Body of pancreas (tissue), 4 donors: Measurements from ENCODE around the gene SEMA7A. TPM values are rescaled to one million over a fixed set of nuclear protein-coding genes. Genes with fewer than 3 reads are reported as not detected.
"Not testable (repeated sequence)": the region's sequence is repeated elsewhere in the genome, so short reads cannot be mapped to it uniquely, and the experiment has no call there.

Source experiments
- ATAC-seq: fragments of 150-250 bp; one replicate; pipeline ENCODE4 v1.9.1; 2016
- DNase-seq, 4 donors: peaks; one replicate each; pipeline ENCODE4 v3.0.0-alpha.2; 2019
- H3K27ac ChIP-seq, 4 donors: fragments of 200-600 bp; sonication (generic); 1 replicate in 3 of 4; 2 replicates in 1 of 4; pipeline versions ENCODE4 v1.5.1 to v1.6.1; 2016 to 2019; ENCODE audit warnings: mild to moderate bottlenecking in 1 of 4, mixed read lengths in 1 of 4, moderate library complexity in 1 of 4
- H3K27me3 ChIP-seq, 2 donors: fragments of 200-600 bp; sonication (generic); one replicate each; pipeline ENCODE4 v1.6.0; 2016; ENCODE audit warnings: mild to moderate bottlenecking in 1 of 2
- H3K36me3 ChIP-seq, 2 donors: fragments of 200-600 bp; sonication (generic); replicated peaks in 1 of 2; 2 replicates each; pipeline ENCODE4 v1.5.1; 2016; ENCODE audit warnings: low read depth in 2 of 2; ENCODE audit not compliant: insufficient read depth in 1 of 2
- H3K4me1 ChIP-seq: fragments of 200-600 bp; sonication (generic); one replicate; pipeline ENCODE4 v1.6.0; 2016
- H3K4me3 ChIP-seq, 2 donors: fragments of 200-600 bp; sonication (generic); 1 replicate in 1 of 2; 2 replicates in 1 of 2; pipeline ENCODE4 v1.5.1; 2016 to 2019
- H3K9me3 ChIP-seq, 3 donors: fragments of 200-600 bp; sonication (generic); 1 replicate in 2 of 3; 2 replicates in 1 of 3; pipeline ENCODE4 v1.5.1; 2016
- POLR2A ChIP-seq, 3 donors: fragments of 450-650 bp; IDR thresholded peaks; one replicate each; pipeline ENCODE4 v1.6.1; 2016; ENCODE audit warnings: antibody characterized with exemption in 3 of 3, mild to moderate bottlenecking in 2 of 3
- WGBS, 2 donors: methylation state at CpG; one replicate each; pipeline ENCODE4 v1.1.5; 2017; 5-methylcytosine and 5-hydroxymethylcytosine counted together
- intact Hi-C: fragments of 100-400 bp; cut with DNase I; formaldehyde crosslinking; loops from one replicate; pipeline ENCODE4 v1.15.1; 2023
- total RNA-seq, 2 donors: library from RNA; depleted of rRNA; stranded (reverse); fragments of >200 nt; gene quantifications; one replicate each; pipeline ENCODE4 v1.1.0, GENCODE V29; 2016
- TF ChIP-seq, protein P1 (sequence below), 7 experiments: fragments of 450-650 bp in 4 of 7; fragments of 200-600 bp in 3 of 7; sonication (generic) in 3 of 7; IDR thresholded peaks; one replicate each; pipeline ENCODE4 v1.5.1; 2016 to 2019; ENCODE audit warnings: antibody characterized with exemption in 7 of 7

SEMA7A gene
- total RNA-seq, 2 donors from 2014 or later: 0.33 to 0.52 TPM

GRCh38 chr15:74392451-74392830, 41.3 kb downstream of the SEMA7A start:
- H3K36me3 ChIP-seq: no peaks in the 10 kb centered on the region
- H3K9me3 ChIP-seq: no peaks in the 10 kb centered on the region
- no peaks in the 10 kb centered on the region for H3K4me1 ChIP-seq
- TF ChIP-seq POLR2A (IDR thresholded peaks at IDR 0.05): no peak
- TF ChIP-seq, protein P1, sequence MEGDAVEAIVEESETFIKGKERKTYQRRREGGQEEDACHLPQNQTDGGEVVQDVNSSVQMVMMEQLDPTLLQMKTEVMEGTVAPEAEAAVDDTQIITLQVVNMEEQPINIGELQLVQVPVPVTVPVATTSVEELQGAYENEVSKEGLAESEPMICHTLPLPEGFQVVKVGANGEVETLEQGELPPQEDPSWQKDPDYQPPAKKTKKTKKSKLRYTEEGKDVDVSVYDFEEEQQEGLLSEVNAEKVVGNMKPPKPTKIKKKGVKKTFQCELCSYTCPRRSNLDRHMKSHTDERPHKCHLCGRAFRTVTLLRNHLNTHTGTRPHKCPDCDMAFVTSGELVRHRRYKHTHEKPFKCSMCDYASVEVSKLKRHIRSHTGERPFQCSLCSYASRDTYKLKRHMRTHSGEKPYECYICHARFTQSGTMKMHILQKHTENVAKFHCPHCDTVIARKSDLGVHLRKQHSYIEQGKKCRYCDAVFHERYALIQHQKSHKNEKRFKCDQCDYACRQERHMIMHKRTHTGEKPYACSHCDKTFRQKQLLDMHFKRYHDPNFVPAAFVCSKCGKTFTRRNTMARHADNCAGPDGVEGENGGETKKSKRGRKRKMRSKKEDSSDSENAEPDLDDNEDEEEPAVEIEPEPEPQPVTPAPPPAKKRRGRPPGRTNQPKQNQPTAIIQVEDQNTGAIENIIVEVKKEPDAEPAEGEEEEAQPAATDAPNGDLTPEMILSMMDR (IDR thresholded peaks at IDR 0.05): no peak
- 66 to 72% methylated on average over 8 of the region's 8 CpGs for WGBS, 2 donors
- ATAC-seq (no peak), DNase-seq (no peak)
- no peak overlapping the region for H3K27ac ChIP-seq
- intact Hi-C loops: no loop called here
- H3K4me3 ChIP-seq: no peak overlapping the region
- no peaks in the 10 kb centered on the region for H3K27me3 ChIP-seq

DNA sequence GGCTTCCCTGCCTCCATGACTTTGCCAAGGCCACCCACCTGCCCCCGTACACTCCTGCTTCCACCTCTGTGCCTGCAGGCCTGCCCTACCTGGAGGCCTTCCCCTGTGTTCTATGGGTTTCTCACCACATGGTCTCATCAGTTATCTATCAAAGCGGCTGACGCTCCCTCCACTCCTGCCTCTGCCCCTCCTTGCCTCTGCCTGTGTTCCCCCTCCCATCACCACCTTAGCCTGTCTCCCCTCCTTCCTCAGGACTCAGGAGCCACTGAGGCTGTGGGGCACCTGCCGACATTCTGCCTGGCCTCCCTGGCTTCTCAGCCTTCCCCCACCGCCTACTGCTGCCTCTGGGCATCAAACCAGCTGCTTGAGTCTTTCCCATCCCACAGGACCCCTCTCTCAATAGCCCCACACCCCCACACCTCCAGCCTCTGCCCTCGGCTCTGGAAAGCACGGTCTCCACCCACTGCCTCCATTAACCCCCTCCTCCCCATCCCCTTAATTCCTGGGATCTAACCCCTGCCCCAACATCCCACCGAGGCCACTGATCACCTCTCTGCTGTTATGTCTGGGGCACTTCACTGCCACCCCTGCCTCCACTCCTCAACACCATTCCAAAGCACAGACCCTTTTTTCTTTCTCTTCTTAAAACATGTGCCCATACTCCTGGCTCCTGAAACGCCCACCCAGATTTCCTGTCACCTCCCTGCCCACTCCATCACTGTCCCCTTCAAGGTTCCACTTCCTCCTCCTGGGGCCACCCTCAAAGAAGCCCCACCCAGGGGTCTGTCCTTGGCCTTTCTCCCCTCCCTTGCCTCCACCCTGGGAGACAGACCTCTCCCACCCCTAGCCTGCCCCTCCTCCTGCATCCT, 41.9 kb downstream of the SEMA7A start:
- H3K27me3 ChIP-seq: no peaks in the 10 kb centered on the region
- H3K36me3 ChIP-seq: no peaks in the 10 kb centered on the region
- H3K27ac ChIP-seq: no peak overlapping the region
- H3K4me3 ChIP-seq: no peak overlapping the region
- TF ChIP-seq, protein P1 (IDR thresholded peaks at IDR 0.05): no peak
- no peak for TF ChIP-seq POLR2A (IDR thresholded peaks at IDR 0.05)
- no peaks in the 10 kb centered on the region for H3K4me1 ChIP-seq
- WGBS, 2 donors: 67 to 68% methylated on average over 9 of the region's 9 CpGs
- no peaks in the 10 kb centered on the region for H3K9me3 ChIP-seq
- DNase-seq (no peak), ATAC-seq (no peak)
- intact Hi-C loops: no loop called here

DNA sequence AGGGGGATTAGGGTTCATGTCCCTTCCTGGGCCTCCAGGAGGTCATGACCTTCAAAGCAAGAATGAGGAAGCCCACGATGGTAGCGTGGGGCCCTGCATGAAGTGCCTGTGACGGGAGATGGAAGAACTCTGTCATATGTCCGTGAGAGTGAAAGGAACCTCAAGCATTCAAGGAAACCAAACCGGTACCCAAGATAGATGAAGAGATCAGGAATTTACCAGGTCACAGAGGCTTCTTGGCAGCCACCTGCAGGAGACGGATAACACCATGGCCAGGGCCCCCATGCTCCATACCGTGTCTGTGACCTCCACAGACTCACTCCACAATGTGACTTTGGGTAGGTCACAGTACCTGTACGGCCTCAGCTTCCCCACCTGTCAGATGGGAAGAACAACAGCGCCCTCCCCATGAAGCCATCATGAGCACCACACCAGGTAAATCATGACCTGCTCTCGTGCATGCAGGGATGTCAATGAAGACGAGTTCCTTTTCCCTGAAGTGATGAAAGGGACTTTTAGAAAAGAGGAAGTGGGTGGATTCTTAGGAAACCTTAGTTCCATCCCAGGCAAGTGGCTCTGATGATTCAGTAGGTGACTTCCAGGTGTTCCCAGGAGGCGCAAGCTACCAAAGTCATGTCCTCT, 43.0 kb downstream of the SEMA7A start:
- no peak for DNase-seq
- H3K27ac ChIP-seq: no peak overlapping the region
- no peaks in the 10 kb centered on the region for H3K27me3 ChIP-seq
- ATAC-seq: no peak
- intact Hi-C loops: no loop called here
- 69 to 74% methylated on average over 12 of the region's 12 CpGs for WGBS, 2 donors
- no peaks in the 10 kb centered on the region for H3K4me1 ChIP-seq
- H3K4me3 ChIP-seq: no peak overlapping the region
- H3K9me3 ChIP-seq: no peaks in the 10 kb centered on the region
- no peaks in the 10 kb centered on the region for H3K36me3 ChIP-seq
- no peak for TF ChIP-seq POLR2A (IDR thresholded peaks at IDR 0.05)
- TF ChIP-seq, protein P1 (IDR thresholded peaks at IDR 0.05): no peak

GRCh38 chr15:74390049-74390646, 43.6 kb downstream of the SEMA7A start:
- intact Hi-C loops, H3K36me3 ChIP-seq, H3K9me3 ChIP-seq, H3K4me1 ChIP-seq, DNase-seq, H3K27ac ChIP-seq, ATAC-seq, H3K4me3 ChIP-seq, H3K27me3 ChIP-seq: not testable (repeated sequence)
- 87 to 88% methylated on average over 11 of the region's 11 CpGs for WGBS, 2 donors
